Trophoblast cell (in vitro differentiated cells and primary cell): Measurements from ENCODE around the gene BAHD1.

ENCODE experiments used
- DNase-seq, 2 donors: peaks; one replicate each; pipeline ENCODE4 v3.0.0-alpha.2; 2016
- H2AFZ ChIP-seq: 2 replicates; pipeline ENCODE4 v1.6.1; 2013; ENCODE audit warnings: low read length, moderate library complexity, mild to moderate bottlenecking; ENCODE audit not compliant: insufficient read depth, poor library complexity
- H2AK5ac ChIP-seq: 2 replicates; pipeline ENCODE4 v1.6.1; 2013; ENCODE audit warnings: mild to moderate bottlenecking, low read length
- H2BK120ac ChIP-seq: 2 replicates; pipeline ENCODE4 v1.6.1; 2013; ENCODE audit warnings: low read length, mild to moderate bottlenecking, moderate library complexity; ENCODE audit not compliant: insufficient read depth, poor library complexity
- H2BK12ac ChIP-seq: 2 replicates; pipeline ENCODE4 v1.6.1; 2013; ENCODE audit warnings: mild to moderate bottlenecking, low read length, moderate library complexity
- H2BK5ac ChIP-seq: 2 replicates; pipeline ENCODE4 v1.6.1; 2013; ENCODE audit warnings: low read length, low read depth, moderate library complexity, mild to moderate bottlenecking; ENCODE audit not compliant: poor library complexity
- H3K14ac ChIP-seq: 2 replicates; pipeline ENCODE4 v1.6.1; 2013; ENCODE audit warnings: mild to moderate bottlenecking, low read length
- H3K18ac ChIP-seq: 2 replicates; pipeline ENCODE4 v1.6.1; 2013; ENCODE audit warnings: mild to moderate bottlenecking, low read length
- H3K23ac ChIP-seq: 2 replicates; pipeline ENCODE4 v1.6.1; 2013; ENCODE audit warnings: low read length
- H3K27ac ChIP-seq: 2 replicates; pipeline ENCODE4 v1.5.1; 2013; ENCODE audit warnings: low read depth, mild to moderate bottlenecking, inconsistent platforms, low read length, moderate library complexity
- H3K27me3 ChIP-seq: 2 replicates; pipeline ENCODE4 v1.6.1; 2013; ENCODE audit warnings: inconsistent platforms, mild to moderate bottlenecking, low read length, moderate library complexity; ENCODE audit not compliant: insufficient read depth
- H3K36me3 ChIP-seq, 2 experiments: 1 replicate in 1 of 2; 2 replicates in 1 of 2; pipeline ENCODE4 v1.6.1; 2013; ENCODE audit warnings: low read length in 2 of 2, mild to moderate bottlenecking in 2 of 2, moderate library complexity in 1 of 2; ENCODE audit not compliant: insufficient read depth in 2 of 2, control insufficient read depth in 1 of 2
- H3K4ac ChIP-seq: 2 replicates; pipeline ENCODE4 v1.6.1; 2013; ENCODE audit warnings: low read depth, mild to moderate bottlenecking, low read length, moderate library complexity
- H3K4me1 ChIP-seq, 2 experiments: 1 replicate in 1 of 2; 2 replicates in 1 of 2; pipeline ENCODE4 v1.6.1; 2013; ENCODE audit warnings: low read length in 2 of 2, mild to moderate bottlenecking in 2 of 2, moderate library complexity in 1 of 2; ENCODE audit not compliant: insufficient read depth in 2 of 2, control insufficient read depth in 1 of 2
- H3K4me2 ChIP-seq: 2 replicates; pipeline ENCODE4 v1.6.1; 2013; ENCODE audit warnings: inconsistent platforms, mild to moderate bottlenecking, low read length, moderate library complexity
- H3K4me3 ChIP-seq: 2 replicates; pipeline ENCODE4 v1.5.1; 2013; ENCODE audit warnings: mild to moderate bottlenecking, low read depth, low read length, inconsistent platforms
- H3K79me1 ChIP-seq: one replicate; pipeline ENCODE4 v1.6.1; 2013; ENCODE audit warnings: low read length
- H3K79me2 ChIP-seq: 2 replicates; pipeline ENCODE4 v1.6.1; 2013; ENCODE audit warnings: low read length, mild to moderate bottlenecking; ENCODE audit not compliant: control insufficient read depth, insufficient read depth, poor library complexity
- H3K9ac ChIP-seq: 2 replicates; pipeline ENCODE4 v1.6.1; 2013; ENCODE audit warnings: mild to moderate bottlenecking, low read length
- H3K9me3 ChIP-seq: 2 replicates; pipeline ENCODE4 v1.6.1; 2013; ENCODE audit warnings: low read depth, mild to moderate bottlenecking, control low read depth, inconsistent platforms, low read length; ENCODE audit not compliant: insufficient read depth
- H4K12ac ChIP-seq: 2 replicates; pipeline ENCODE4 v1.6.1; 2013; ENCODE audit warnings: low read depth, mild to moderate bottlenecking, low read length, moderate library complexity
- H4K8ac ChIP-seq: 2 replicates; pipeline ENCODE4 v1.6.1; 2013; ENCODE audit warnings: low read depth, mild to moderate bottlenecking, low read length, moderate library complexity
- H4K91ac ChIP-seq: one replicate; pipeline ENCODE4 v1.6.1; 2013; ENCODE audit warnings: low read depth, mild to moderate bottlenecking, low read length, moderate library complexity
- WGBS: extraction: QIAGEN DNeasy Blood & Tissue Kit; methylation state at CpG from one replicate; pipeline ENCODE4 v1.1.7; 2013; ENCODE audit warnings: missing lambda C conversion rate; ENCODE audit not compliant: insufficient read length, insufficient coverage; ENCODE audit errors: extremely low coverage; 5-methylcytosine and 5-hydroxymethylcytosine counted together

The BAHD1 gene

DNA sequence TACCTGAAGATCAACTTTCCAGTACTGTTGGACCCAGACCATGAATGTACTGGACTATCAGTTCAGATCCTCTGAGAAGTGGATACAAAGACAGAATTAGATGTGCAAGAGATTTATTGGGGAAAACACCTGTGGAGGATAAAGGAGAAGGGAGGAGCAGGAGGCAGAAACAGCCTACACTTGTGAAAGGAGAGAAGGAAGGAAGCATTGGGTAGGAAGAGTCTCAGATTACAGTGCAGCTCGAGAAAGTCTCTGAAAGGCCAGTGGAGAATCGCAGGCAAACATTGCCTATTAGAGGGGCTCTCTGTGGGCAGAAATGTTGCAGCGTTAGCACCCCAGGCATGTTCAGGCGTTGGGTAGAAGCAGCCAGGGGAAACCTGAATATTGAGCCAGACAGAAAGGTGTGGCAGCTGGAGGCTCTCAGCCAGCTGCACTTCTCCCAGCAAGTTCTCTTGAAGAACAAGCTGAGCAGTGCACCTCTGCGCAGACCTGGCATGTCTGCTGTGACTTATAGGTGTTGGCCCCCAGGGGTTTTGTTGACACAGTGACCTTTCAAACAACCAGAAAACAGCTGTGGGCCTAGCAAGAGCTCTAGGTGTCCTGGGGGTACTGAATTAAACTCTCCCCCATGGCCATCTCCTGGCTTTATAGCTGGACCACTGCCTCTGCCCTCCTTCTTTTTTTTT lies 37.0 kb downstream of the BAHD1 start:
- DNase-seq: no peak

DNA sequence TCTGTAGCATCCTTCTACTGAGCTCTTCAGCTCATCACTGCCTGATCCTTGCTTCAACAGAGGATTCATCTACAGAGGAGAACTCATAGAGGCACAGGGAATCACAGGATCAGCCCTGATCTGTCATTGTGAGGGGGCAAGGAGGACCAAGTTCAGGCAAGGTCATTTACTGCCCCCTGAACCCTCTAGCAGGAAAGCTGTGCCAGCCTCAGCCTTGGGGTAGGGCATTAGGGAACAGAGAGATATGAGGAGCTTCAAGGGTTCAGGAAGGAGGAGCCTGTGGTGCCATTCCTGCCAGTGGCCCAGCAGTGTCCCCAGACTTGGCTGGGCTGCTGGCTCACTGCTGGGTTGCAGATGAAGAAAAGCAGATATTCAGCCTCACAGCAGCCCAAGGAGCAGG lies 38.3 kb downstream of the BAHD1 start:
- Histone ChIP-seq H3K9me3 (peaks cover 2% of the 10 kb centered on the region), H3K9ac (no peak overlapping the region), H3K4me3 (no peak overlapping the region), H4K91ac (no peak overlapping the region), H4K8ac (no peak overlapping the region), H3K36me3 (no peaks in the 10 kb centered on the region), H3K14ac (no peak overlapping the region), H2BK120ac (no peak overlapping the region), H2AFZ (no peak overlapping the region), H2AK5ac (no peak overlapping the region), H3K79me1 (no peaks in the 10 kb centered on the region), H3K4me1 (peaks cover 4 to 5% of the 10 kb centered on the region in 2 experiments), H3K4me2 (no peak overlapping the region), H3K27ac (no peak overlapping the region), H3K4ac (no peak overlapping the region), H3K79me2 (no peaks in the 10 kb centered on the region), H3K23ac (no peak overlapping the region), H2BK5ac (no peak overlapping the region), H2BK12ac (no peak overlapping the region), H3K18ac (no peak overlapping the region), H3K27me3 (no peaks in the 10 kb centered on the region), H4K12ac (no peak overlapping the region)
- no peak for DNase-seq

More for the DNA sequence above, 37.0 kb downstream of the BAHD1 start:
- Histone ChIP-seq H4K12ac (no peak overlapping the region), H3K9ac (no peak overlapping the region), H3K79me2 (no peaks in the 10 kb centered on the region), H3K4me3 (no peak overlapping the region), H2AK5ac (no peak overlapping the region), H3K4me1 (peaks cover 4 to 5% of the 10 kb centered on the region in 2 experiments), H3K4ac (no peak overlapping the region), H3K23ac (no peak overlapping the region), H3K9me3 (peaks cover 2% of the 10 kb centered on the region), H3K4me2 (no peak overlapping the region), H3K14ac (no peak overlapping the region), H4K91ac (no peak overlapping the region), H4K8ac (no peak overlapping the region), H3K27ac (no peak overlapping the region), H2BK120ac (no peak overlapping the region), H2BK12ac (no peak overlapping the region), H2AFZ (no peak overlapping the region), H3K36me3 (no peaks in the 10 kb centered on the region), H3K79me1 (no peaks in the 10 kb centered on the region), H3K27me3 (no peaks in the 10 kb centered on the region), H3K18ac (no peak overlapping the region), H2BK5ac (no peak overlapping the region)
- WGBS: no CpG with 5 or more reads among the region's 5 CpGs

DNA sequence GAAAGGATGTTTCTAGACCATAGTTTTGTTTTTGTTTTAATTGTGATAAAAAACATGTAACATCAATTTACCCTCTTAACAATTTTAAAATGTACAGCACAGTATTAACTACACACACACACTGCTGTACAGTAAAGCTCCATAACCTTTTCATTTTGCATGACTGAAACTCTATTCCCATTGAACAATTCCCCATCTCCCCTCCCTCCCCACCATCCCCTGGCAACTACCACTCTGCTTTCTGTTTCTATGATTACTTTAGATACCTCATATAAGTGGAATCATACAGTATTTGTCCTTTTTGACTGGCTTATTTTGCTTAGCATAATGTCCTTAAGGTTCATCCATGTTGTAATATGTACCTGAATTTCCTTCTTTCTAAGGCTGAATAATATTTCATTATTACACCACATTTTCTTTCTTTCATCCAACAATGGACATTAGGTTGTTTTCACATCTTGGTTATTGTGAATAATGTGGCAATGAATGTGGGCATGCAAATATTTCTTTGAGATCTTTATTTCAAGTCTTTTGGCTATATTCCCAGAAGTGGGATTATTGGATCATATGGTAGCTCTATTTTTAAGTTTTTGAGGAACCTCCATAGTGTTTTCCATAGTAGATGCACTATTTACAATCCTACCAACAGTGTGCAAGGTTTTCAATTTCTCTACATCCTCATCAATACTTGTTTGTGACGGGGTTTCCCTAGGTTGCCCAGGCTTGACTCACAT lies 40.8 kb downstream of the BAHD1 start:
- Histone ChIP-seq H3K4me2 (no peak overlapping the region), H3K23ac (no peak overlapping the region), H2BK120ac (no peak overlapping the region), H3K4me3 (no peak overlapping the region), H3K14ac (no peak overlapping the region), H4K12ac (no peak overlapping the region), H2BK5ac (no peak overlapping the region), H3K79me1 (no peaks in the 10 kb centered on the region), H3K27me3 (no peaks in the 10 kb centered on the region), H4K91ac (no peak overlapping the region), H3K27ac (no peak overlapping the region), H3K4me1 (peaks cover 4 to 5% of the 10 kb centered on the region in 2 experiments), H2AFZ (no peak overlapping the region), H2BK12ac (no peak overlapping the region), H3K9me3 (peaks cover 2% of the 10 kb centered on the region), H3K18ac (no peak overlapping the region), H3K79me2 (no peaks in the 10 kb centered on the region), H4K8ac (no peak overlapping the region), H3K4ac (no peak overlapping the region), H3K9ac (no peak overlapping the region), H2AK5ac (no peak overlapping the region), H3K36me3 (no peaks in the 10 kb centered on the region)
- DNase-seq: no peak
- WGBS: no CpG with 5 or more reads among the region's 1 CpG

DNA sequence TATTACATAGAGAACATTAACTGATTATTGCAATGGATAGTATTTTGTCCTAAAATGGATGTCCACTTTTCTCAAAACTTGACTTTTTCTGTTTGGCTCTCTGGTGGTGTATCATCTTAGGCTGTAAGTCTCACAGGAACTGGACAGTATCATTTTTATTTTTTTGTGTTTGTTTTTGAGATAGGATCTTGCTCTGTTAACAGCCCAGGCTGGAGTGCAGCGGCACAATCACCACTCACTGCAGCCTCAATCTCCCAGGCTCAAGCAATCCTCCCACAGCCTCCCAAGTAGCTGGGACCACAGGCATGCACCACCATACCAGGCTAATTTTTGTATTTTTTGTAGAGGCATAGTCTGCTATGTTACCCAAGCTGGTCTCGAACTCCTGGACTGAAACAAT lies 43.2 kb downstream of the BAHD1 start:
- DNase-seq: no peak
- no peak overlapping the region for H3K4ac ChIP-seq
- H3K36me3 ChIP-seq: no peaks in the 10 kb centered on the region
- no peak overlapping the region for H3K4me2 ChIP-seq
- H4K12ac ChIP-seq: no peak overlapping the region
- H3K79me2 ChIP-seq: no peaks in the 10 kb centered on the region
- no peaks in the 10 kb centered on the region for H3K79me1 ChIP-seq
- peaks cover 2% of the 10 kb centered on the region for H3K9me3 ChIP-seq
- no peak overlapping the region for H3K14ac ChIP-seq
- H2BK120ac ChIP-seq: no peak overlapping the region
- H3K18ac ChIP-seq: no peak overlapping the region
- no CpG with 5 or more reads among the region's 2 CpGs for WGBS
- H3K27me3 ChIP-seq: no peaks in the 10 kb centered on the region
- H4K91ac ChIP-seq: no peak overlapping the region
- no peak overlapping the region for H2BK12ac ChIP-seq
- no peaks in the 10 kb centered on the region for H3K4me1 ChIP-seq
- H3K9ac ChIP-seq: no peak overlapping the region
- no peak overlapping the region for H2AK5ac ChIP-seq
- H3K4me3 ChIP-seq: no peak overlapping the region
- H3K23ac ChIP-seq: no peak overlapping the region
- no peak overlapping the region for H4K8ac ChIP-seq
- no peak overlapping the region for H2AFZ ChIP-seq
- no peak overlapping the region for H3K27ac ChIP-seq
- H2BK5ac ChIP-seq: no peak overlapping the region
